ENCODE measurements around the gene ADISSP. TPM values are rescaled to one million over a fixed set of nuclear protein-coding genes. Genes with fewer than 3 reads are reported as not detected.

The ADISSP gene
- total and polyA plus RNA-seq, 5 donors, result 11.7 to 13.7 (median 12.2) TPM

DNA sequence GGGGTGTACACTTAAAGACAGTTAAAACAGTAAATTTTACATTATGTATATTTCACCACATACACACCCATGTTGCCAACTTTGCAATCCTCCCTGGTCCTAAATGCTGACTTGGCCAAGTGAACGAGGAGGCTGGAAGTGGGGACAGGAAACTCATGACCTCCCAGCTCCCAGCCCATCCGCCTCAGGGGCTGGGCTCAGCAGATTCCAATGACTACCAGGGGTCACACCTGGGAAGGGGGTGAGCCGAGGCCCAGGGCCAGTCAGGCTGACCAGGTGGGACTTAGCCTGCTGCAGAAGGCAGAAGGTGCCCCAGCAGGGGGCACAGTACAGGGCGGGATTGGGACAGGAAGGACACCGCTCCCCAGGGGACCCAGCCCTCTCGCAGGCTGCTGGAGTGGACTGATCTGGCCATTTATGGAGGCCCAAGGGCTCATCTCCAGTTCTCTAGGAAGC is 57.5 kb downstream of the ADISSP start:
- H3K27ac ChIP-seq (ENCODE audit: low read length), result no peak overlapping the region

DNA sequence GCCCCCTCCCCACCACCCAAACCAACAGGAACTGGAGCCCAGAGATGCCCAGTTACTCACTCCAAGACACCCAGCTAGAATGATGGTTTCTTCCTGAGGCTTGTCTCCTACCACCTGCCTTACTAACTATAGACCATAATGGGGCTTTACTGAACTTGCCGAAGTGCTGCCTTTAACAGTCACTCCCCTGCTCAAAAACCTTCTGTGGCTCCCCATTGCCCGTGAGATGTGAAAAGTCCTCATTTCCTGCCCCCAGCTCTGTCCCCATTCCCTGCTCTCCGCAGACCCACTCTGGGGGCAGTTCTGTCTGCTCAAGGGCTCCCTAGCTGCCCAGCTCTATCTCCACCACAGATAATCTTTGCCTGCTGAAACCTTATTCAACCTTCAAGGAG is 60.0 kb downstream of the ADISSP start:
- H3K9me3 ChIP-seq (ENCODE audit: control insufficient read depth, low read length), result no peaks in the 10 kb centered on the region
- H3K4me3 ChIP-seq (ENCODE audit: low read length), result no peak overlapping the region
- ATAC-seq, result no peak
- H3K27ac ChIP-seq (ENCODE audit: low read length), result no peak overlapping the region
- H3K27me3 ChIP-seq (ENCODE audit: control insufficient read depth, insufficient read depth), result no peaks in the 10 kb centered on the region
- intact Hi-C loops (cut with DNase I), result no loop called here
- no peak for DNase-seq
- H3K4me1 ChIP-seq (ENCODE audit: control insufficient read depth, insufficient read depth, low read length), result no peaks in the 10 kb centered on the region
- 92% methylated on average over 3 of the region's 3 CpGs for WGBS

More for the DNA sequence above, 57.5 kb downstream of the ADISSP start:
- intact Hi-C loops (cut with DNase I), result loop anchor here (2.0 to 5.0 kb wide), 2 partner anchors 33 kb away; no protein-coding TSS in a partner anchor
- ATAC-seq, result peak; percentile 22 to 44
- H3K4me1 ChIP-seq (ENCODE audit: control insufficient read depth, insufficient read depth, low read length), result no peaks in the 10 kb centered on the region
- WGBS, result 46% methylated on average over 6 of the region's 6 CpGs
- no peaks in the 10 kb centered on the region for H3K9me3 ChIP-seq (ENCODE audit: control insufficient read depth, low read length)
- DNase-seq, result peak in 1 of 3 donors; percentile 36
- no peaks in the 10 kb centered on the region for H3K27me3 ChIP-seq (ENCODE audit: control insufficient read depth, insufficient read depth)
- H3K4me3 ChIP-seq (ENCODE audit: low read length), result no peak overlapping the region

DNA sequence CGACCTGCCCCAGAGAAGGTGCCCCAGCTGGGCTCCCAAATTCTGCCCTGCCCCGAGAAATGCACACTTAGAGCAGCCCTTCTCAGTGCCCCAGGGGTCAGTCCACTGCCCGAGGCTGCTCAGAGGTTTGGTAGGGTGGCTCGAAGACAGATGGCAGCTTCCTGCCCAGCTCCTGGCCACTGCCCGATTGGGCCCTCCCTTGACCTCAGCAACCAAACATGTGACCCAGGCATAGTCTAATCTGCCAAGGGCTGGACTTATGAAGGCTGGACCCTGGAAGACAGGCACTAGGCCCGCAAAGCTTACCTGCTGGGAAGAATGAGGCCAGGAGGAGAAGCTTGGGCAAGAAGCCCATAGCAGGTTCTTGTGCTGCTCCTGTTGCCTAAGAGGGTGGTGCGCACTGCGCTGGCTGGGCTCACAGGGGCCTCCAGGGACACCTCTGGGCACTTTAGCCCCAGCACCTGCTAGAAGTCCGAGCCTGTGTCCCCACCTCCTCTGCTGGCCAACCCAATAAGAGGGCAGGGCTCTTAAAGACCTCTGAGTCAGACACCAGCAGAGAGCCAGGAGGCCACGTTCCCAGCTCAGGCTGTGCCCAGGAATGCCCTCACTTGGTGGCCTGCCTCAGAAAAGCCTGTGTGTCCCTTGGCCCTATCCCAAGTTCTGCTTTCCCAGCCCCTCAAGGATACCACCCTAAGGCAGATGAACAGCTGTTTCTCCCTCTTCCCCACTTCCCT is 60.6 kb downstream of the ADISSP start:
- ATAC-seq (peak in 1 of 2 donors; percentile 52), DNase-seq (no peak)
- H3K27ac ChIP-seq (ENCODE audit: low read length), result no peak overlapping the region
- no peaks in the 10 kb centered on the region for H3K9me3 ChIP-seq (ENCODE audit: control insufficient read depth, low read length)
- H3K4me3 ChIP-seq (ENCODE audit: low read length), result no peak overlapping the region
- intact Hi-C loops (cut with DNase I), result no loop called here
- H3K4me1 ChIP-seq (ENCODE audit: control insufficient read depth, insufficient read depth, low read length), result no peaks in the 10 kb centered on the region
- no peaks in the 10 kb centered on the region for H3K27me3 ChIP-seq (ENCODE audit: control insufficient read depth, insufficient read depth)
- WGBS, result 81% methylated on average over 10 of the region's 10 CpGs

DNA sequence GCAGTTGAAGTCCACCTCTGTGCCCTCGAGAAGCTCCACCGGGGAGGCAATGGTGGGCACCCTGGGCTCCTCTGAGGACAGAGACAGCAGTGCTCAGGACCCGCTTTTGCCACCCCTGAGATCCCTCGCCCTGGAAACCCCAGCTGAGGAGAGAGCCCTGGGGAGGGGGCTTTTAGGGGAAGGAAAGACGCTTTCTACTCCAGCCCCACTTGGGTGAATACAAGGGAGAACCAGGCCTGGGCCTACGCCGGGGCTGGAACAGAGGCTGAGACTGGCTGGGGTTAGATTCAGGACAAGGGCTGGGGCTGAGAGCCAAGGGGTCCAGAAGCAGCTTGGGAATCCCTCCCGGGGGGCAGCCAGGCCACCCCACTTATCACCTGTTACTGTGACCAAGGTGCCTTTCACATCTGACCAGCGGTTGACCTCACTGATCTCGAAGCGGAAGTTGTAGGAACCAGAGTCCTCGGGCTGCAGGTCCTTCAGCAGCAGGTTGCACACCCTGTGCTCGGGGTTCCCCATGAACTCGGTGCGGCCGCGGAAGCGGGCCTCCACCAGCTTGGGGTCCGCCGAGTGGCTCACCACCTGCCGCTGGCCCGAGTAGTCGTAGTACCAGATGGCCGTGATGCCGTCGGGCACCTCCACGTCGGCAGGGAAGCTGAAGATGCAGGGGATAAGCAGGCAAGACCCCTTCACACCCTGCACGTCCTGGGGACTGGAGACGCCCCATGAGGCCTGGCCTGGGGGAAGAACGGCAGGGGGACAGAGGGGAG is 61.4 kb downstream of the ADISSP start:
- DNase-seq (no peak), ATAC-seq (no peak)
- WGBS, result 93% methylated on average over 31 of the region's 31 CpGs
- no peaks in the 10 kb centered on the region for H3K4me1 ChIP-seq (ENCODE audit: control insufficient read depth, insufficient read depth, low read length)
- no peak overlapping the region for H3K27ac ChIP-seq (ENCODE audit: low read length)
- intact Hi-C loops (cut with DNase I), result no loop called here
- no peaks in the 10 kb centered on the region for H3K9me3 ChIP-seq (ENCODE audit: control insufficient read depth, low read length)
- no peak overlapping the region for H3K4me3 ChIP-seq (ENCODE audit: low read length)
- no peaks in the 10 kb centered on the region for H3K27me3 ChIP-seq (ENCODE audit: control insufficient read depth, insufficient read depth)

DNA sequence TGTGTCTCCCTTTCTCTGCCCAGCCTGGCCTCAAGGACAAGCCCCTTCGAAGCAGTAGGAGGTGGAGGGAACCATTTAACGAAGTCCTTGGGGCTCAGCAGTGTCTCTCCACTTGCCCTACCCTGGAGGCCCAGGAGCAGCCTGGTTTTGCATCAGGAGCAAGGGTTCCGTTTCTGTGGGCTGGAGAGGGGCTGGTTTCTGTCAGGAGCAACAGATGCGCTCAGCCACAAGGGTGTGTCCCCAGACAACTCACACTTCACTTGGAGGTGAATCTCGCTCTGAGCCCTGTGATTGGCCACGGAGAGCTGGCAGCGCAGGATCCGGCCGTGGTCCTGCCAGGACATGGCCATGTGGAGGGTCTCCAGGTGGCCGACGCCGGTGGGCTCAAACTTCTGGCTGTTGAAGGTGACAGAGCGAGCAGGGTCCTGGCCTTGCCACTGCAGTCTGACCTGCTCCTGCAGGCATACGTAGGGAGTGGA is 62.0 kb downstream of the ADISSP start:
- Histone ChIP-seq H3K4me3 (ENCODE audit: low read length) (no peak overlapping the region), H3K4me1 (ENCODE audit: control insufficient read depth, insufficient read depth, low read length) (no peaks in the 10 kb centered on the region), H3K9me3 (ENCODE audit: control insufficient read depth, low read length) (no peaks in the 10 kb centered on the region), H3K27ac (ENCODE audit: low read length) (no peak overlapping the region), H3K27me3 (ENCODE audit: control insufficient read depth, insufficient read depth) (no peaks in the 10 kb centered on the region)
- WGBS, result 86% methylated on average over 14 of the region's 14 CpGs
- ATAC-seq, result no peak
- intact Hi-C loops (cut with DNase I), result no loop called here
- peak in 1 of 3 donors; percentile 10 for DNase-seq

DNA sequence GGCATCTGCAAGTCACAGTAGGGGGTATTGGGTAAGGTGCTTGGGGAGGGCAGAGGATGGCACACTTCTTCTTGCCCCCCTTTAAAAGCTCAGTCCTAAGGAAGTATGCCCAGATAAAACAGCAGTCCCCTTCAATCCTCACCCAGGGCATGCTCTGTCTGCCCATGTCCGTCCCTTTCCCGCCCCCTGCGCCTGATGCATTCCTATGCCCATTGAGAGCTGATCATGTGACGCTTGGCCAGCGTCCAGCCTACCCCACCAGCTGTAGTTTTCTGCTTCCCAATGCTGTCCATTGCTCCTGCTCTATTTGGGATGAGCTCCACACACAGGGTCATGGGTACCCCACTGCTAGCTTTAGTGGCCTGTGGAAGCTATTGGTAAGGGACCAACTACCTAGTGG is 63.5 kb downstream of the ADISSP start:
- intact Hi-C loops (cut with DNase I), result no loop called here
- Histone ChIP-seq H3K27ac (ENCODE audit: low read length) (no peak overlapping the region), H3K4me3 (ENCODE audit: low read length) (no peak overlapping the region), H3K27me3 (ENCODE audit: control insufficient read depth, insufficient read depth) (no peaks in the 10 kb centered on the region), H3K9me3 (ENCODE audit: control insufficient read depth, low read length) (no peaks in the 10 kb centered on the region), H3K4me1 (ENCODE audit: control insufficient read depth, insufficient read depth, low read length) (no peaks in the 10 kb centered on the region)
- DNase-seq (peak in 1 of 3 donors; percentile 0), ATAC-seq (no peak)
- whole genome bisulfite sequencing, result 65% methylated on average over 5 of the region's 5 CpGs

Other genes with a start within 250 kb of the ADISSP start
- not detected for gene GFRA4, start 104.4 kb downstream of the ADISSP start, total RNA-seq
- gene GFRA4, start 104.4 kb downstream of the ADISSP start, polyA plus RNA-seq, result not detected
- gene ADAM33, start 85.7 kb downstream of the ADISSP start, total RNA-seq, result 10 to 100 TPM; 11.5 to 23.7 (median 12.1) TPM
- gene ADAM33, start 85.7 kb downstream of the ADISSP start, polyA plus RNA-seq, result 30.5 TPM
- gene SIGLEC1, start 55.2 kb downstream of the ADISSP start, total RNA-seq, result 10 to 100 TPM in 1 of 4 donors, 1 to 10 TPM in 3; 6.7 to 12.3 (median 8.8) TPM
- 4.2 TPM for gene SIGLEC1, start 55.2 kb downstream of the ADISSP start, polyA plus RNA-seq
- gene HSPA12B, start 35.1 kb downstream of the ADISSP start, total RNA-seq, result 10 to 100 TPM in 1 of 4 donors, 1 to 10 TPM in 3; 6.1 to 13.0 (median 7.1) TPM
- 8.9 TPM for gene HSPA12B, start 35.1 kb downstream of the ADISSP start, polyA plus RNA-seq
- gene SPEF1, start 13.7 kb upstream of the ADISSP start, total RNA-seq, result under 1 TPM in 1 of 4 donors, not detected in 3; 0.50 TPM
- 0.07 TPM for gene SPEF1, start 13.7 kb upstream of the ADISSP start, polyA plus RNA-seq
- 10 to 100 TPM; 63.9 to 92.7 (median 72.1) TPM for gene CENPB, start 19.0 kb upstream of the ADISSP start, total RNA-seq
- 67.4 TPM for gene CENPB, start 19.0 kb upstream of the ADISSP start, polyA plus RNA-seq
- gene CDC25B, start 28.6 kb upstream of the ADISSP start, total RNA-seq, result 10 to 100 TPM in 3 of 4 donors, 1 to 10 TPM in 1; 10.0 to 12.2 (median 11.4) TPM
- gene CDC25B, start 28.6 kb upstream of the ADISSP start, polyA plus RNA-seq, result 7.9 TPM
- gene AP5S1, start 52.8 kb upstream of the ADISSP start, total RNA-seq, result 10 to 100 TPM; 12.3 to 17.2 (median 13.5) TPM
- gene AP5S1, start 52.8 kb upstream of the ADISSP start, polyA plus RNA-seq, result 12.5 TPM
- 10 to 100 TPM; 28.5 to 32.6 (median 30.1) TPM for gene MAVS, start 79.1 kb upstream of the ADISSP start, total RNA-seq
- 30.0 TPM for gene MAVS, start 79.1 kb upstream of the ADISSP start, polyA plus RNA-seq
- gene PANK2, start 121.6 kb upstream of the ADISSP start, total RNA-seq, result 10 to 100 TPM; 22.1 to 24.4 (median 23.2) TPM
- gene PANK2, start 121.6 kb upstream of the ADISSP start, polyA plus RNA-seq, result 16.2 TPM
- gene RNF24, start 247.8 kb upstream of the ADISSP start, total RNA-seq, result 1 to 10 TPM; 5.6 to 8.6 (median 6.8) TPM
- gene RNF24, start 247.8 kb upstream of the ADISSP start, polyA plus RNA-seq, result 1.8 TPM

All from right cardiac atrium (tissue), 5 donors.